HG03442 (cell line): ENCODE results near the gene UBLCP1.
A peak's percentile ranks its signal among the peaks of the same experiment; 100 is the strongest.
"Not testable (repeated sequence)": the region's sequence is repeated elsewhere in the genome, so short reads cannot be mapped to it uniquely, and the experiment has no call there.

Source experiments
- ATAC-seq: cut with Tn5 transposase; IDR thresholded peaks from one replicate; pipeline ENCODE4 v1.9.1; 2021; ENCODE audit warnings: mild to moderate bottlenecking, moderate library complexity; ENCODE audit not compliant: unreplicated experiment

The UBLCP1 gene

GRCh38 chr5:159244890-159245289, 18.2 kb upstream of the UBLCP1 start:
- ATAC-seq: no peak

- ATAC-seq: no peak
These were observed 13.9 kb upstream of the UBLCP1 start for GRCh38 chr5:159249158-159249557.

- ATAC-seq: no peak
These were observed 10.9 kb upstream of the UBLCP1 start for GRCh38 chr5:159252195-159252594.

GRCh38 chr5:159257007-159257406, 6.1 kb upstream of the UBLCP1 start:
- ATAC-seq: no peak

GRCh38 chr5:159257629-159258283, 5.3 kb upstream of the UBLCP1 start:
- no peak for ATAC-seq

GRCh38 chr5:159258361-159258760, 4.7 kb upstream of the UBLCP1 start:
- no peak for ATAC-seq

- ATAC-seq: not testable (repeated sequence)
These were observed 2.9 kb upstream of the UBLCP1 start for GRCh38 chr5:159260212-159260611.

- peak; percentile 9 for ATAC-seq
These were observed 625 bp upstream of the UBLCP1 start for GRCh38 chr5:159262472-159262858.

GRCh38 chr5:159263569-159263905, 447 bp downstream of the UBLCP1 start:
- ATAC-seq: no peak

GRCh38 chr5:159266764-159267163, 3.7 kb downstream of the UBLCP1 start:
- ATAC-seq: not testable (repeated sequence)

GRCh38 chr5:159269723-159270122, 6.6 kb downstream of the UBLCP1 start:
- no peak for ATAC-seq

GRCh38 chr5:159273923-159274322, 10.8 kb downstream of the UBLCP1 start:
- ATAC-seq: no peak

GRCh38 chr5:159274676-159275075, 11.6 kb downstream of the UBLCP1 start:
- no peak for ATAC-seq

- ATAC-seq: no peak
These were observed 23.4 kb downstream of the UBLCP1 start for GRCh38 chr5:159286420-159287035.

- ATAC-seq: no peak
These were observed 27.7 kb downstream of the UBLCP1 start for GRCh38 chr5:159290741-159291140.

- ATAC-seq: no peak
These were observed 31.8 kb downstream of the UBLCP1 start for GRCh38 chr5:159294921-159295320.

- ATAC-seq: not testable (repeated sequence)
These were observed 34.2 kb downstream of the UBLCP1 start for GRCh38 chr5:159297300-159297699.

GRCh38 chr5:159301466-159301865, 38.4 kb downstream of the UBLCP1 start:
- no peak for ATAC-seq

GRCh38 chr5:159301929-159302860, 39.1 kb downstream of the UBLCP1 start:
- not testable (repeated sequence) for ATAC-seq

GRCh38 chr5:159303286-159303685, 40.2 kb downstream of the UBLCP1 start:
- no peak for ATAC-seq

GRCh38 chr5:159304961-159305595, 42.0 kb downstream of the UBLCP1 start:
- no peak for ATAC-seq
